Measurements from ENCODE around the gene FBXL7.
"Not testable (repeated sequence)": the region's sequence is repeated elsewhere in the genome, so short reads cannot be mapped to it uniquely, and the experiment has no call there.

The FBXL7 gene

DNA sequence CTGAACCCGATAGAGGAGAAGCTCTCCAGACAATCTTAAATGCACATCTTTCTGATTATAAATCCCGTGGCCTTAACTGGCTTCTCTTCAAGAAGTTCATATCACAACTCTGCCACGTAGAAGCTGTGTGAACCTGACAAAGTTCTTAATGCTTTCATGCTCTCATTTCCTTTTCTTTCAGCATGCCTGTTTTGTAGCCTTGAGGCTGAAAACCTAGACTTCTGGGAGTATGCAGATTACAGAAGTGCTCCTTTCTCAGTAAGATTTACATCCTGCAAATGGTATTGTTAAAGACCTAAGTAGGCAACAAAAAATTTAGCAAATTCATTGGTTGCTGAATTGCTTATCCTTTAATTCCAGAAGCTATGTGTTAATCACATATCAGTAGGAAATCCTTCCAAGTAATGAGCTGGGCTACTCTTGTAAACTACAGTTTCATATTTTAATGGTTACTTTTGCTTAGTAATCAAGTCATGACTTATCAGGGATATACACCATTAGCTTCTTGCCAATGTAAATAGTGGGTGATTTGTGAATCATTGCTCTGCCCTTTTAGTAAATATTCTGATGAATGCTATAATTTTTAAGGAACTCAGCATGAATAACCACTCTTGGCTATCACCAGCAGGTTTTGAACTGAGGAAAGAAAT lies 334.7 kb downstream of the FBXL7 start:
- no peak for DNase-seq

DNA sequence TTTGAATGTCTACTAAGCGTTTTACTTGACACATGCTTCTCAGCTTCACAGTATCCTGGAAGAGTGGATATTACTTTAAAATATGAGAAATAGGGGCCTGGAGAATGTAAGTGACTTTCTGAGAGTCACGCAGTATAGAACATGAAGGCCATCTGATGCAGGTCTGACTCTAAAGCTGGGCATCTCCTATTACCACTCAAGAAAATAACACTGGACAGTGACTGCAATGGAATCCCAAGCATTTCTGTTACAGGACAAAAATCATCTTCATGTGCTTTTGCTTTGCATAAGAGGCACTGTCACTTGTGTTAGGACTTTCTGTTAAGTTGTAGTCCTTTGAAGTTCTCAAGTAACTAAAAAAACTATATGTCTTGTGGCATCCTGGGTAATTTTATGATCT lies 335.5 kb downstream of the FBXL7 start:
- DNase-seq: no peak

DNA sequence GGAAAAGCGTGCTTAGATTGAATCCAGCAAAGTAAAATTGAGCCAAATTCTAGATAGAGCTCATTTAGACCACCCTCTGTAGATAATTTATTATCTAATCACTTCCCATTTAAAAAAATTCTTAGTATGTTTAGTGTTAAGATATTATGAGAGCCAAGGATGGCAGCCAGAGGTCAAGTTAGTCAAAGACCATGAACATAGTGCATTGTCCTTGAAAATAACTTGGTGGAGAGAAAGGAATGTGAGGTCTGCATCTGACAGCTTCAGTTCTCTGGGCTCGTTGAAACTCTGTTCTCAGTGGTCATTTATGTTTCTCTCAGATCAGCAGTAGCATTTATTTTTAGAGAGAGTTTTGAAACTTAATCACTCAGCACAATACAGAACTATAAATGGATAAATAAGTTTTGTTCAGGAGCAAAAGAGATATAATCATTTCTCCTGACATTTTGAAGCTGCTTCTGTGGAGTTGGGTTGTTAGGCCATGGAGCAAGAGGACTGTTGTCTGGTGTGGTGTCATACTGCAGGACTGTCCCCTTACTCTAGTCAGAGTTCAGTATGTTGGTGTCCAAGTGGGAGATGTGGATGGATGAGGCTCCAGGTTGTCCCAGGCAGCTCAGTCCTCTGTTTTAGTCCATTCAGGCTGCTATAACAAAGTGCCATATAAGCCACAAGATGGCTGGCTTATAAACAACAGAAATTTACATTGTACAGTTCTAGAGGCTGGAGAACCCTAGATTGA lies 337.7 kb downstream of the FBXL7 start:
- DNase-seq: no peak

DNA sequence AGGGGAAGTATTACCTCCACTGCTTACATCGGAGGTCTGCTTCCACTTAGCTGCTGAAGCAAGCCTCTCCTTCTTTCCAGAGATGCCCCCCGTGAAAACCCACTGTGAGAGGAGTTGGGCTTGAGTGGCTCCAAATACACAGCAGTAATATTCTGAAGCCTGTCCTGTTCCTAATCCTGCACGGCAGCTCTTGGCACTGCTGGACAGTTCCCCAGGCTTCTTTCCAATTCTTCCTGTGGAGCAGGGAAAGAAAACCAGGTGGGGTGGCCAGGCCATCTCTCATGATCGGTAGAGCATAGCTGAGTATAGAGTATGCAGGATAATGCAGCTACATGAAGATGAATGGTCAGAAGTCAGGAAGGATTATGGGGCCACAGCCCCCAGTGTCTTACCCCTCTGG lies 344.3 kb downstream of the FBXL7 start:
- DNase-seq: no peak

DNA sequence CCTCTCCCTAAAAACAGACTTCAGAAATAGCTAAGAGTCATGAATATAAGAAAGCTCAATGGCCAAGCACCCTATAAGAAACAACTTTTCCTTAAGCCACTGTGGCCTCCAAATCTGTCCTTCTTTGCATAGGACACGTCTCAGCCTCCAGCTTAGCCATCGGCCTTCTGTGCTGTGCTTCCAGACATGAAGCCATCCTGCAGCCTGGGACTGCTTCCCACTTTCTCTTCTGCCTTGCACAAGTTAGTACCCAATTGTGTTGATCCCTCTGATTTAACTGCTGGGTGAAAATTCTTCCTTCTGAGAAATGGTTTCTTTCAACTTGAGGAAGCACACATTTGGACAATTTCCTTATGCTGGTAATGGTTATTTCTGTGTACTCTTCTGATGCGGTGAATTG lies 344.9 kb downstream of the FBXL7 start:
- DNase-seq: no peak

DNA sequence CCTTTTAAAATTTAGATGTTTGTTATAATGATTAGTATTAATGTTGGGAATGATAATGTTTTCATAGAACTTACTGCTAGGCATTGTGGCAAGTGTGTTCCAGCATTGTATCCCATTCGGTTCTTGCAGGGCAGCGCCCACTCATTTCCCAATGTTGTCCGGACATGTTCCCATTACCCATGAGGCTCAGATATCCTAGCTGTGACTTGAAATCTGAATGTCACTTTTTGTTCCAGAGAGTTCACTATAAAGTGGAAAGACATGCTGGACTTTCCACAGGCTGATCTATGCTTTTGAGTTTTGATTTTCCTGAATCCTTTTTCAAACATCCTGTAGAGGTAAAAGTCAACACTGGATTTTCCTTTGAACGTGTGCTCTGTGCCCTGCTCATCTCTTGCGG lies 350.6 kb downstream of the FBXL7 start:
- no peak for DNase-seq

DNA sequence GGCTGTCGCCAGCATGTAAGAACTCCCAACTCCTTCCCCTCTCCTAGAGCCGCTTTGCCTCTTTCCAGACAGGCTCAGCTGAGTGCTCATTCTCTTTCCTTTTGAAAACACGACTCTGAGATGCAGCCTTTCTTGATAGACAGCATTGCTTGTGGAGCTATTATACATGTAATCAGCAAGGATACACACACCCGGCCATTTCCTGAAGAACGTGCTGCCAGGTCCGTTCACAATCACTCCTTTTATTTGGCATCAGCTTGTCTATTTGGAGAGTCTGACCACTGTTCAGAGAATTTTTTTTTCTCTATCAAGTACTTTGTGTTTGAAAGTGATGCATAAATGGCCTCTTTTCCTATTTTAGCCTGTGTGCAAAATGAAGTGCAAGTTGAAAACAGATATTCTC lies 351.0 kb downstream of the FBXL7 start:
- no peak for DNase-seq

DNA sequence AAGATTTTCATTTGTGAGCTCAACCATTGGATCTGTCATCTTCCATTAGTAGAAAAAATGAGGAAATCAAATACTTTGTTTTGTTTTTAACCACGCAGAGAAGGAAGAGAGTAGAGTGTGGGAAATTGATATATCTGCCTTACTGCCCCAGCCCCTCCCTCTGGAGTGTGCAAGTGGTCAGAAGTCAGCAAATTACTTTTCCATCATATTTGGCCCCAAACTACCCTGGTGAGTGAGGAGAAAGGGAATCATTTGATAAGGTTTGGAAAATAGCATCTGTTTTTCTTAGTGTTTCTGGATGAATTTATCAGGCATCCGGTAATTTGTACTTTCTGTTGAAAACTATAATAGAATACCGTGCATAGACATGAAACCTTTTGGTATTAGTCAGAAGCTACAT lies 352.2 kb downstream of the FBXL7 start:
- DNase-seq: no peak

DNA sequence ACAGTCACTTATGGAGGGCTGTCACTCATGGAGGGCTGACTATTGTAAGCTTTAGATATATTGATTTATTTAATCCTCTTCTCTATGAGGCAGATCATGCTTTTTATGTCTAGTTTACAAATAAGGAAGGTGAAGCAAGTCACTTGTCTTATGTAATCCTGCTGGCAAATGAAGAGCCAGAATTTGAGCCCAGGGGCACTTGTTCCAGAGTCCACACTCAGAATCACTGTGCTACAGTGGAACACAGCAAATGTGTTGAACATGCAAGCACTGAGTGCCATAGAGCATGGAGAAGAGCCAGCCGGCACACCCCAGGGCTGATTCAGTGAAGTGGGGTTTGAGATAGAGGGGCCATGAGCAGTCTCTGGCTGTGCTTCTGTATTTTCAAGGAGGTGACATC lies 353.0 kb downstream of the FBXL7 start:
- no peak for DNase-seq

DNA sequence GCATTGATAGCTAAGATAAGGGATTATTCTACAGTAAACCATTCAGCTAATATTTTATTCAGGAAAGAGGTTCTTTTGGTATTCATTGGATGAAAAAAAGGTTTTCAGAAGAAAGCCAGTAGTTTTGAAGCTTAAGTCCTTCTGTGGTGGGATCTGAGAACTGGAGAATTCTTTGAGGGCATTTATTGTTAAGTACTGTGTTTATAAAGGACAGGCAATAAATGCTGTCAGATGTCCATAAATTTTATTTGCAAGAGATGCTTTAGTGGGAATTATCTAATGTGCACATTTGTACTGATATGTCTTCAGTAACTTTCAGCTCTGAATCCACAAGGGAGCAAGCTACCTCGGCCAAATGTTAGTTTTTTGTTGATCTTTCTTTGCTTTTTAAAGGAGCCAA lies 358.3 kb downstream of the FBXL7 start:
- no peak for DNase-seq

DNA sequence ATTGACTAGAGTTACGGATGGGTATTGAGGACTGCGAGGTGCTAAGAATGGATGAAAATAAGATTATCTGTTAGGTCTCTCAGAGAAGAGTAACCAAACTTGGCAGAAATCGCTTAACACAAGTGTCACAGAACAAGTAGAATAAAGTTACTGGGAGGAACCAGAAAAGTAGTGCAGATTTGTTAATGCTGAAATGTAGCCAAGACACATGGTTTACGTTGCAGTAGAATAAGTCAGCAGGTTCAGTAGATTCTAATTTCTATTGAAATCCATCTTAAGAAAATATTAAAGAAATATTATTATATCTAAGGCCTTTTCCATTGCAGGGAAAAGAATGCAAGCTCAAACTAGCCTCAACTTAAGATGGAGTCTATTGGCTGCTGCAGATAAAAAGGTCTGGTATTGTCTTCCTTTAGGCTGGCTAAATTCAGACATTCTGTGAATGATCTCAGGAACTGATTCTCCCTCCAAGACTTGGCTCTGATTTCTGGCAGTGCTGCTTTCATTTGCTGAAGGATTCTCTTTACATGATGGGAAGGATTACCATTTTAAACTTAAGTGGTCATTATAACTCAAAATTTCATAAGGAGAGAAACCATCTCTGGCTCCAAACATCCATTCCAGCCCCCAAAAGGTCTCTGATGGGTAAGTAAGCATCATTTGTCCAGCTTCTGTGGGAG lies 364.7 kb downstream of the FBXL7 start:
- no peak for DNase-seq

DNA sequence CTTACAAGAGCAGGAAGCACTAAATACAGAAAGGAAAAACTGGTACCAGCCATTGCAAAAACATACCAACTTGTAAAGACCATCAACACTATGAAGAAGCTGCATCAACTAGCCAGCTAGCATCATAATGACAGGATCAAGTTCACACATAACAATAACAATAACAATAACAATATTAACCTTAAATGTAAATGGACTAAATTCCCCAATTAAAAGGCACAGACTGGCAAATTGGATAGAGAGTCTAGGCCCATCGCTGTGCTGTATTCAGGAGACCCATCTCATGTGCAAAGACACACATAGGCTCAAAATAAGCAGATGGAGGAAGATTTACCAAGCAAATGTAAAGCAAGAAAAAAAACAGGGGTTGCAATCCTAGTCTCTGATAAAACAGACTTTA lies 372.3 kb downstream of the FBXL7 start:
- DNase-seq: not testable (repeated sequence)

DNA sequence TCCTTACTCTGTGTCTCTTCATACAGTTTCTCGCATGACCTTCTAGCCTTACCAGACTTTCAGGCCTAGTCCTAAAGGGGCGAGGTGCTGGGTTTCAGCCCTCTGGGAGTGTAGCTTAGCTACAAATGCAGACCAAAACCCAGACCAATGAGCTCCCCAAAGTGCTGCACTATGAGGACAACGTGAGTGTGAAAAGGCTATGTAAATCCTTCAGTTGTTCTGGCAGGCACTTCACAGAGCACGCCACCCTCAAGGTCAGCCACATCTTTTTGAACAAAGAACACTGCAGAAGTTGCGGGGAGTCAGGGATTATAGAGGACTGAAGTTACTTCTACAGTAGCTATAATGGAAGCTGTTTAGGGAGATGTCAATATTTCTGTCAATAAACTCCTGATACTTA lies 377.9 kb downstream of the FBXL7 start:
- DNase-seq: no peak

DNA sequence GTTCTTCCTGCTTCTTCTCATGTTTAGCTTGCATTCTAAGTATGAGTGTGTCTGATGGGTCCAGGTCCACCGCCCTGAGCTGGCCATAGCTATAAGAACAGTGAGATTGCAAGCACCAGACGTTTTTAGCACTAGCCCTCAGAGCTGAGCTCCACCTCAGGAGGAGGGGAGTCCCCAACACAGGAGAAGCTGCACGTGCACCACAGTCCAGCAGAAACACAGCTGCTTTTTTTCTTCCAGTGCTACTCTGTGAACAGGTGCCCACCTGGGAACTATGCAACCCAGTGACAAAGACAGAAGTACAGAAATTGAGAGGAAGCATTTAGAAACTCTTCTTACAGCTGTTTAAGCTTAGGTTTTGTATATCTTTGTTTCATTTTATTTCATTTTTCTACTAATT lies 380.2 kb downstream of the FBXL7 start:
- DNase-seq: no peak

DNA sequence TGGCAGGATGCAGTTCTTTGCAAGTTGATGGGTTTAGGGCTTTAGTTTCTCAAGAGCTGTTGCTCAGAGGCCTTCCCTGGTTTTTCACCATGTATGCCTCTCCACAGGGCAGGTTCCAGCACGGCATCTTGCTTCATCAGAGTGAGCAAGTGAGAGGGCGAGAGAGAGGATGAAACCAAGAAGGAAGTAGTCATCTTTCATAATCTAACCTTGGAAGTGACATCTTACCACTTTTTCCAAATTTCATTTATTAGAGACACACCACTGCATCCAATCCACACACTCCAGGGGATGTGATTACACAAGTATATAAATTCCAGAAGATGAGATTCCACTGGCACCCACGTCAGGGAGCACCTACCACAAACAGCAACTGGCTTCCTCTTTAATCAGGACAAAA lies 385.2 kb downstream of the FBXL7 start:
- no peak for DNase-seq

DNA sequence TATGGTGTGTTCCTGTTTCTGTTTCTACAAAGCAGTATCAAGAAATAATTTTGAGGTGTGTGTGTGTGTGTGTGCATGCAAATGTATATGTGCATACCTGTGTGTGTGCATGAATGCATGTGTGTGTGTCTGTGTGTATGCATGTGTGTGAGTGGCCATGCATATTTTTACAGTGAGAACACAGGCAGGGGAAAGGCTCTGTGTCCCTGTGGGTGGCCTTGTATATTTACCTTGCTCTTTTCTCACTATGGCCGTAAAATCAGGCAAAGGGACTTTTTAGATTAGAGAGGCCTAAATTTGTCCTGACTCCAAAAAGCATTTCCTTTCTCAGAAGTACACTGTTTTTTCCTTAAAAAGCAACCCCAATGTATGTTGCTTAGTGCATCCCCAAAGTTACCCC lies 386.2 kb downstream of the FBXL7 start:
- DNase-seq: no peak

DNA sequence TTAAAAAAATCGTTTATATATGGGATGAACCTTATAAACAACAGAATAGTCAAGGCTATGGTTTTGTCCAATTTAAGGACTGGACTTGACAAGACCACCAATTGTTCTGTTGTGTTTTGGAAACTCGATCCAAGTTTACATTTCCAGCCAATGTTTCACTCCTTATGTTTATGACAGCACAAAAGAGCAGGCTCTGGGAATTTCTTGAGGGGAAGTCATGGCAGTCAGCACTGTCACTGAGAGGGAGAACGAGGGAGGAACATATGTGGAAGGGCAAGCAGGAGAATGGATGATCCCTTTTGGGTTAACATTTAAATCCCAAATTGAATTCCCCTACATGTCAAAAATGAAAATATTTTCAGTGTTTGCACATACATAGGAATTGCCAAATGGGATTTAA lies 387.1 kb downstream of the FBXL7 start:
- no peak for DNase-seq

DNA sequence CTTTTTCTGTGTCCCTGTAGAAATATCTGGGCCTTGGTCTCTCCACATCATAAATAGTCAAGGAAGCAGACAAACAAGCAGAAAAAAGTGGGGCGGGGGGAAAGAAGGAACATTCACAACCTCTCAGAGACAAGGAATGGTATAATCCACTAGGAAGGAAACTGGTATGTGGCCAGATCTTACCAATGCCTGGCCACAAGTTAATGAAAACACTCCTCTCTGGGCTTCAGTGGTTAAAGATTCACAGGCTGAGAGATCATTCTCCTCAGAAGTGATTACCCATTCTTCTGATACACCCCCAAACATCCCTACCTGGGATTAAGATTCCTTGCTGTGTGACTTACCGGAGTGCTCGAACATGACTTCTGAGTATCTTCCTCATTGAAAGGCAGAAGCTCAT lies 389.0 kb downstream of the FBXL7 start:
- no peak for DNase-seq

DNA sequence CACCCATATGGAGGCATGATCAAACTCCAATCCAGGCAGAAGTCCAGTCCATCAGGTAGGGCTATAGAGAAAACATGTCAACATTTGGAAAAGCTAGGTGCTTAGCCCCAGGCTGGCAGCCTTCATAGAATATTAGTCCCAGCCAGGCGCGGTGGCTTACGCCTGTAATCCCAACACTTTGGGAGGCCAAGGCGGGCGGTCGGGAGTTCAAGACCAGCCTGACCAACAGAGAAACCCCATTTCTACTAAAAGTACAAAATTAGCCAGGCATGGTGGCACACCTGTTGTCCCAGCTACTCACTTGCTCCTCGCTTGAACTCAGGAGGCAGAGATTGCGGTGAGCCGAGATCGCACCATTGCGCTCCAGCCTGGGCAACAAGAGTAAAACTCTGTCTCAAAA lies 393.9 kb downstream of the FBXL7 start:
- DNase-seq: no peak

DNA sequence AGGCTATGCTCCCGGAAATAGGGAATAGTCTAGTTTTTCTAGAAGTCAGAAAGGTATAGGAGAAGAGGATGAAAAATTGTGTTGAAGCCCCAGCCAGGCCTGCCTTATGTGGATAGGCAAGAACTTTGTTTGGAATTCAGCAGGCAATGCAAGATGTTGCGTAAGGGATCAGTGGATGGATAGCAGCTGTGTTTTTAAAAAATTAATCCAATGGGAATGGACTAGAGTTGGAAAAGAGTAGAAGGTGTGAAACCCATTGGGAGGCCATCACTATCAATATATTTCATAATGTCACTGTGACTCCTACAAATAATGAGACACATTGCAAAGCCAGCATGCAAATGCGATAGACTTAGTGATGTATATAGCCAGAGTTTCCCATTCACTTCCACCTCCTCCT lies 397.7 kb downstream of the FBXL7 start:
- DNase-seq: no peak

DNA sequence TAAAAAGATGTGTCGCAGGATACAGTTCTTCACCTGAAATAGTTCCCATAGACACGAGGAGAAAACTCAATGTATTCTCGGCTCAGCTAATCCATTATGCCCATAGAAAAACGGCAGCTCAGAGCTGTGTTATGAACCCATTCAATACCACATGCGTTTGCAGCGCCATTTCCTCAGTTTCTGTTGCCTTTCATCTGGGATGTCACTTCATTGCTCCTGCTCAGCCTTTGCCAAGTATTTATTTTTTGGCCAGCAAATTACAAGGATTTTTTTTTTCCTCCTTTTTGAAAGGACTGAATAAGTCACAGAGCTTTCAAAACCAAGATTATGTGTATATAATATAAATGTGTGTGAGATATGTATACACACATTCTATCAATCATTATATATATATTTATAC lies 398.7 kb downstream of the FBXL7 start:
- DNase-seq: no peak

DNA sequence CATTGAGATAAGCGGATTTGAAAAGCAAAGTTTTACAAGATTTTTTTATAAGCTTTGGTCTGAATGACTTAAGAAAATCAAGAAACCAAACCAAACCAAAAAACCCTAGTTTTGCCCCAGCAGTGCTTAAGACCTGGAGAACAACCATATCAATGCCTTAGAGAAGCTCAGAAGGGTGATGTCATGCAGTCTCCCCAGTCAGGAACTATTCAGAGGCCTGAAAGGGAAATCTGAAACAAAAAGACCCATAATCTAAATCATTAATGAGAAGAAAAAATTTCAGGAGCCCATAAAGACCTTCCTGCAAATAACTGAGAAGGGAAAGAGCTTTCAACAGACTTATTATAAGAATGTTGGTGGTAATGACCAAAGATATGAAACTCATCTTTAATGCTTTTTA lies 399.5 kb downstream of the FBXL7 start:
- DNase-seq: no peak

DNA sequence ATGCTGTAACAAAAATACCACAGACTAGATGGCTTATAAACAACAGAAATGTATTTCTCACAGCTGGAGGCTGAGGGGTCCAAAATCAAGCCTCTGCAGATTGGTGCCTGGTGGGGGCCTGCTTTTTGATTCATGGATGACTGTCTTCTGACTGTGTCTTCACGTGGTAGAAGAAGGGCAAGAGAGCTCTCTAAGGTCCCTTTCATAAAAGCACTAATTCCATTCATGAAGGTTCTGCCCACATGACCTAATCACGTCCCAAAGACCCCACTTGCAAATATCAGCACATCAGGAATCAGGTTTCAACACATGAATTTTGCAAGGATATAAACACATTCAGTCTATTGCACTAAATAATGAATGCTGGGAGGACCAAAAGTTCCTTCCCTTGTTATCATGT lies 401.2 kb downstream of the FBXL7 start:
- DNase-seq: no peak

DNA sequence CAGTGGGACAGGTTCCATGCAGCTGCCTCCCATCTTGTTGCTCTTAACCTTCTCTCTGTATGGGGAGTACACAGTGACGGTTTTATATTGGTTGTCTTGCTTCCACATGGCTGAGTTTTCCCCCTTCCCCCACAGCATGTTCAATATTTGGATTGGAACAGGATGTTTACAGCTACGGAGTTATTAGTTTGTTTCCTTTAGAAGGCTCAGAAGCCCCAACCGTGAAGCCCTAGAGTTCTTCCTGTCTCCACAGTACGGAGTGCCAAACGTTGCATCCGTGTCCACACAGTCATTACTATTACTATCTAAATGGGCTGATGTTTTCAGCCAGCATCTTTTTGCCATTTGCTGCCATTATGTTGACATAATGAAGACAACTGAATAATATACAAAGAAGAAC lies 402.1 kb downstream of the FBXL7 start:
- DNase-seq: no peak

All from stimulated activated CD8-positive, alpha-beta memory T cell treated with anti-CD3 and anti-CD28 coated beads, Interleukin-4, amount 100 ng/mL, for 48 hours (primary cell).